Loucy (cell line): ENCODE measurements around the gene CSAD.

Experiments used
- H2AFZ ChIP-seq: fragments of 200-600 bp; sonication (generic); 2 replicates; pipeline ENCODE4 v1.6.0; 2016; ENCODE audit warnings: antibody characterized with exemption, mild to moderate bottlenecking, low read length, moderate library complexity
- H3F3A ChIP-seq: fragments of 200-600 bp; 2 replicates; pipeline ENCODE4 v1.6.0; 2016; ENCODE audit warnings: antibody characterized with exemption, low read depth, mild to moderate bottlenecking
- H3K27me3 ChIP-seq: fragments of 200-600 bp; sonication (generic); 2 replicates; pipeline ENCODE4 v1.6.1; 2014; ENCODE audit warnings: low read length, mild to moderate bottlenecking; ENCODE audit not compliant: insufficient read depth, poor library complexity, severe bottlenecking
- H3K36me3 ChIP-seq: fragments of 200-600 bp; sonication (generic); 2 replicates; pipeline ENCODE4 v1.6.1; 2016; ENCODE audit warnings: low read length; ENCODE audit not compliant: insufficient read depth
- H3K4me1 ChIP-seq: fragments of 200-600 bp; sonication (generic); 2 replicates; pipeline ENCODE4 v1.5.1; 2014; ENCODE audit warnings: low read length, mild to moderate bottlenecking; ENCODE audit not compliant: insufficient read depth, poor library complexity, severe bottlenecking
- H3K4me2 ChIP-seq: fragments of 200-600 bp; sonication (generic); 2 replicates; pipeline ENCODE4 v1.6.0; 2014; ENCODE audit warnings: antibody characterized with exemption, low read length, low read depth, mild to moderate bottlenecking; ENCODE audit not compliant: poor library complexity, severe bottlenecking
- H3K4me3 ChIP-seq: fragments of 200-600 bp; sonication (generic); 2 replicates; pipeline ENCODE4 v1.5.1; 2014; ENCODE audit warnings: low read length, mild to moderate bottlenecking, mixed read lengths; ENCODE audit not compliant: poor library complexity, severe bottlenecking
- H3K79me2 ChIP-seq: fragments of 200-600 bp; sonication (generic); 2 replicates; pipeline ENCODE4 v1.6.1; 2014; ENCODE audit warnings: low read length; ENCODE audit not compliant: insufficient read depth
- H3K9ac ChIP-seq: fragments of 200-600 bp; sonication (generic); 2 replicates; pipeline ENCODE4 v1.6.0; 2014; ENCODE audit warnings: mild to moderate bottlenecking, low read depth, low read length, moderate library complexity; ENCODE audit not compliant: poor library complexity, severe bottlenecking
- H3K9me2 ChIP-seq: fragments of 200-600 bp; sonication (generic); replicated peaks from 2 replicates; pipeline ENCODE4 v1.6.1; 2016; ENCODE audit warnings: low read depth, low read length, mixed read lengths
- H3K9me3 ChIP-seq: fragments of 200-600 bp; sonication (generic); 2 replicates; pipeline ENCODE4 v1.6.1; 2014; ENCODE audit warnings: mild to moderate bottlenecking, antibody characterized with exemption, low read length, low read depth; ENCODE audit not compliant: insufficient read depth
- H4K20me1 ChIP-seq: fragments of 200-600 bp; sonication (generic); 2 replicates; pipeline ENCODE4 v1.6.0; 2014; ENCODE audit warnings: antibody characterized with exemption, low read length, mild to moderate bottlenecking; ENCODE audit not compliant: insufficient read depth, poor library complexity, severe bottlenecking
- CTCF ChIP-seq: fragments of 200-600 bp; sonication (generic); conservative IDR thresholded peaks from 2 replicates; pipeline ENCODE4 v1.5.1; 2014; ENCODE audit warnings: mild to moderate bottlenecking, antibody characterized with exemption, low read length
- EZH2phosphoT487 ChIP-seq: fragments of 200-600 bp; IDR thresholded peaks from 2 replicates; pipeline ENCODE4 v1.6.1; 2018; ENCODE audit warnings: antibody characterized with exemption, mild to moderate bottlenecking, moderate library complexity, borderline replicate concordance

The CSAD gene

DNA sequence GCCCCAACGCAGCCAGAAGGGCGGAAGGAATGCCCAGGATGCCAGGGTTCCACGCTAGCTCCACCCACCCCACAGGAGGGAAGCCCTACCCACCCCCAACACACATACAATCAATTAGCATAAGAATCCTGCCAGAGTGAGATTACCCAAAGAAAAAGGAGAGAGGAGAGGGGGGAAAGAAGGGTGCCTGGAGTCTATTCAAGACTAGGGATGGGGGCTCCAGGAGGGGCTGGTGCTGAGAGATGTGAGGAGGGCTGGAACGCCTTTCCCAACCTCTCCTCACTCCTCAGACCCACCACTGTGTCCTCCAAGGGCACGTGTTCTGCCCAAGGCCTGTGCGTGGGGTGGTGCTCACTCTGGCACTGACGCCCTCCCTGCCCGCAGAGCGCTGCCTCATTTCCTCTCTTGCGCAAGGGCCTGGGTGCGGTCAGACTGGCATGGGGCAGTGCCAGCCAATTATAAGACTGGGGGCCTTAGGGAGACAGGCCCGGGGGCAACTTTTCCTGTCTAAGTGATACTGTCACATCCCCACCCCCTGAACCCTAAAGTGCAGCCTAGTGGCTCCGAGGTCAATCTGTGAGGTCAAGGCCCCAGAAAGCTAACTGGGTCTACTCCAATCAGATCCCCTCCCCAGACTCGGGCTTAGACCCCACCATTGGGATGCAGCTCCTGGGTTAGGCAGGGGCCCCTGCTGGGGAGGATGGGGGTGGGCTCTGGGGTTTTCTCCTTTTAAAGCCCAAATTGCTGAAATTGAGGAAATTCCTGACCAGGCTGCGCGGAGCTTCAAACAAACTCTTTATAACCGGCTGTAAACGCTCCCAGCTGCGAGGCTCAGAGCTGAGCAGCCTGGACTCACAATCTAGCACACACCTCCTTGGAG, 36.6 kb upstream of the CSAD start:
- Histone ChIP-seq H3K36me3 (no peaks in the 10 kb centered on the region), H3K9me3 (no peaks in the 10 kb centered on the region), H4K20me1 (no peaks in the 10 kb centered on the region), H3K27me3 (no peaks in the 10 kb centered on the region), H2AFZ (no peak overlapping the region), H3F3A (peaks cover 15% of the 10 kb centered on the region), H3K4me3 (no peak overlapping the region), H3K9ac (no peak overlapping the region), H3K79me2 (no peaks in the 10 kb centered on the region), H3K9me2 (no peaks in the 10 kb centered on the region), H3K4me2 (no peak overlapping the region), H3K4me1 (peaks cover 28% of the 10 kb centered on the region)
- TF ChIP-seq EZH2phosphoT487 = no peak
- TF ChIP-seq CTCF = no peak

GRCh38 chr12:53215497-53215896, 34.8 kb upstream of the CSAD start:
- Histone ChIP-seq H3K4me3 (no peak overlapping the region), H3K36me3 (no peaks in the 10 kb centered on the region), H3K79me2 (no peaks in the 10 kb centered on the region)

DNA sequence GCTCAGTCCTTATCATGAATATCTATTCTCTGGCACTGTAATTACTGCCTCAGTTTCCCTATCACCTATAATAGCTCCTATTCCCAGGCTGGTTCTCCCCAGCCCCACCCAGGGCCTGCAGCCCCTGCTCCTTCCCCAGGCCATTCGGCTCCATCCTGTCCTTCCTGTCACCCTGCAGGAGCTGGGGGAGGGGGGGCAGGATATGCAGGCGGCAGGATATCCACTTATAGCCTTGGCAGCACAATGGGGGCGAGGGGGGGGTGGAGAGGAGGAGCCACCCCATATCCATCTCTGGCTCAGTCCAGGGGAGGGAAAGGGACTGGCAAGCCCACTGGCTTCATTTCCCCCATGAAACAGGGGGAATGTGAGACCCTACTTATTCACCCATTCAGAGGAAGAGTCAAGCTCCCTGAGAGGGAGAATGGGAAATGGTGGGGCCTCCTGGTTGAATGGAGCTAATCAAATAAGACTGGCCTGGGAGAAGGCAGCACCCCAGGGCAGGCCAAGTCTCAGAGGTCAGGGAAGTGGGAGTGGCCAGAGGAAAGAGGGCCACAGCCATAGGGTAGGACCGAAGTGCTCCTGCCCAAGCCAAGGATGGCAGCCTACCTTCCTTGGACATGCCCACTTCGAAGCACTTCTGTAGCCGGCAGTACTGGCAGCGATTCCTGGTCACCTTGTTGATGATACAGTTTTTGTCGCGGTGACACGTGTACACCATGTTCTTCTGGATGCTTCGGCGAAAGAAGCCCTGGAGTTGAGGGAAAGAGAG, 34.1 kb upstream of the CSAD start:
- no peak overlapping the region for H3K4me2 ChIP-seq
- no peaks in the 10 kb centered on the region for H3K9me3 ChIP-seq
- H3K79me2 ChIP-seq = no peaks in the 10 kb centered on the region
- H3F3A ChIP-seq = no peaks in the 10 kb centered on the region
- H4K20me1 ChIP-seq = no peaks in the 10 kb centered on the region
- no peak overlapping the region for H3K4me3 ChIP-seq
- no peak overlapping the region for H3K9ac ChIP-seq
- H3K27me3 ChIP-seq = no peaks in the 10 kb centered on the region
- no peak for TF ChIP-seq CTCF
- no peak for TF ChIP-seq EZH2phosphoT487
- peaks cover 18% of the 10 kb centered on the region for H3K4me1 ChIP-seq
- no peaks in the 10 kb centered on the region for H3K36me3 ChIP-seq
- no peak overlapping the region for H2AFZ ChIP-seq
- H3K9me2 ChIP-seq = no peaks in the 10 kb centered on the region

More at GRCh38 chr12:53215497-53215896, 34.8 kb upstream of the CSAD start:
- 0 out of 2 replicates have a peak, but pooled peaks cover 2% of the 10 kb centered on the region for H3F3A ChIP-seq
- no peak overlapping the region for H2AFZ ChIP-seq
- no peaks in the 10 kb centered on the region for H4K20me1 ChIP-seq
- no peaks in the 10 kb centered on the region for H3K9me3 ChIP-seq
- no peak for TF ChIP-seq EZH2phosphoT487
- no peak for TF ChIP-seq CTCF
- H3K9me2 ChIP-seq = no peaks in the 10 kb centered on the region
- H3K4me1 ChIP-seq = peaks cover 17% of the 10 kb centered on the region
- no peak overlapping the region for H3K4me2 ChIP-seq
- no peaks in the 10 kb centered on the region for H3K27me3 ChIP-seq
- no peak overlapping the region for H3K9ac ChIP-seq
